ENCODE measurements around the gene PTDSS2.

The PTDSS2 gene

DNA sequence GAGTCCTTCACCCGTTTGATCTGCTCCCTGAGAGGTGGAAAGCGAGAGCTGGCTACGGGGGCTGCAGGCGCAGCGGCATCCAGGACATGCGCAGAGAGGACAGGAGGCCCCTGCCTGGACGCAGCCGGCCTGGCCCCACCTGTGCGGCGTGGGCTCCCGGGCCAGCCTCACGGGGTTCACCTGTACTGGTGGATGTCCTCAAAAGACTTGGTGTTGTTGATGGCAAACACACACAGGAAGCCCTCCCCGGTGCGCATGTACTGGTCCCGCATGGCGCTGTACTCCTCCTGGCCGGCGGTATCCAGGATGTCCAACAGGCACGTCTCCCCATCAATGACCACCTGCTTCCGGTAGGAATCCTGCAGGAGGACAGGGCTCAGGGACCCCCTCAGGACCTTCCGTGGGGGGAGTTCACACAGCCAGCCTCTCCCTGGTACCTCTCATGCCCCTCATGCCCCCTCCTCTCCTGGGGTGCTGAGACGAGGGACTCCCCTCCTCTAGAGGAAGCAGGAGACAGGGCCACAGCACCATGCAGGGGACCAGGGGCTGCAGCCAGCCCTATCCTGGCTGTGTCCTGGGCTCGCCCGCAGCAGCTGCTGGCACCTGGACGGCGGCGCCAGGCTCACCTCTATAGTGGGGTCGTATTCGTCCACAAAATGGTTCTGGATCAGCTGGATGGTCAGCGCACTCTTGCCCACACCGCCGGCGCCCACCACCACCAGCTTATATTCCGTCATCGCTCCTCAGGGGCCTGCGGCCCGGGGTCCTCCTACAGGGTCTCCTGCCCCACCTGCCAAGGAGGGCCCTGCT, 83.7 kb downstream of the PTDSS2 start:
- DNase-seq = no peak

DNA sequence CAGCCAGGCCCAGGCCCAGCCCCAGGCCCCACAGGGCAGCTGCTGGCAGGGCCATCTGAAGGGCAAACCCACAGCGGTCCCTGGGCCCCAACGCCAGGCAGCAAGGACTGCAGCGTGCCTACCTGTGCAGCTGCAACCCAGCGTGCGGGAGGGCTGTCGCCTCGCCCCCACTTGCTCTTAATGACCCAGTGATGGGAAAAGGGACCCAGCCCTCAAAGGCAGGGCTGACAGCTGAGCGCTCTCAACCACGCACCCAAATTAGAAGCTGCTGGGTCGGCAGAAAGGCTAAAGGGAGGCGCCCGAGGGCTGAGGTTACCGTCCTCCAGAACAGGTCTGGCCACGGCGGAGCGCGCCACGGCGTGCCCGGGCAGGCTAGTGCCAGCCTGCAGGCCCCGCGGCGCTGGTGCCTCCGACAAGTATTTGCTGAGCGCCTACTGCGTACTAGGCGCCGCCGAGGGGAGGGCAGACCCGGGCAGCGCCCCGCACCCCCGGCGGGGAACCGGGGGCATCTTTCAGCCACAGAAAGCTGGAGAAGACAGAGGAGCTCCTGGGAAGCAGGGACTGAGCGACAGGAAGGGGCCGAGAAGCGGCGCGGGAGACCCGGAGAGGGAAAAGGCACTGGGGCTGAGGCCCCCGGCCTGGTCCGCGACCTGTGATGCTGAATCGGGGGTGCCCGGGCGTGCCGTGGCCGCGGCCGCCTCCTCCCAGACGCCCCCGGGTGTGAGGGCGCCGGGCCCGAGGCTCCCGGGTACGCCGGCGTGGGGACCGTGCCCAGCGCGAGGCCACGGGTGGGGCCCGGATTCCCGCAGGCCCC, 84.5 kb downstream of the PTDSS2 start:
- DNase-seq = peak; percentile 46 to 87

DNA sequence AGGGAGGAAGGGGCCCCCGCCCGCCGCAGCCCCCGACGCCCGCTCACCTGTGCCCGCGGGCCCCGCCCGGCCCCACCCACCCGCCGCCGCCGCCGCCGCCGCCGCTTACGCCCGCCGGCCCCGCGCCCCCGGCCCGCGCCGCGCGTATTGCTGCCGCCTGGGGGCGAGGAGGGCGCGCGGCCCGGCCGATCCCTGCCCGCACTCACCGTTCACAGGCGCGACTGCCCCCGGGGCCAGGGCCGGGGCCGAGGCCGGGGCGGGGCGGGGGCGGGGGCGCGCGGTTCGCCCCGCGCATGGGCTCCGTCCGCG, 85.1 kb downstream of the PTDSS2 start:
- DNase-seq = no peak

DNA sequence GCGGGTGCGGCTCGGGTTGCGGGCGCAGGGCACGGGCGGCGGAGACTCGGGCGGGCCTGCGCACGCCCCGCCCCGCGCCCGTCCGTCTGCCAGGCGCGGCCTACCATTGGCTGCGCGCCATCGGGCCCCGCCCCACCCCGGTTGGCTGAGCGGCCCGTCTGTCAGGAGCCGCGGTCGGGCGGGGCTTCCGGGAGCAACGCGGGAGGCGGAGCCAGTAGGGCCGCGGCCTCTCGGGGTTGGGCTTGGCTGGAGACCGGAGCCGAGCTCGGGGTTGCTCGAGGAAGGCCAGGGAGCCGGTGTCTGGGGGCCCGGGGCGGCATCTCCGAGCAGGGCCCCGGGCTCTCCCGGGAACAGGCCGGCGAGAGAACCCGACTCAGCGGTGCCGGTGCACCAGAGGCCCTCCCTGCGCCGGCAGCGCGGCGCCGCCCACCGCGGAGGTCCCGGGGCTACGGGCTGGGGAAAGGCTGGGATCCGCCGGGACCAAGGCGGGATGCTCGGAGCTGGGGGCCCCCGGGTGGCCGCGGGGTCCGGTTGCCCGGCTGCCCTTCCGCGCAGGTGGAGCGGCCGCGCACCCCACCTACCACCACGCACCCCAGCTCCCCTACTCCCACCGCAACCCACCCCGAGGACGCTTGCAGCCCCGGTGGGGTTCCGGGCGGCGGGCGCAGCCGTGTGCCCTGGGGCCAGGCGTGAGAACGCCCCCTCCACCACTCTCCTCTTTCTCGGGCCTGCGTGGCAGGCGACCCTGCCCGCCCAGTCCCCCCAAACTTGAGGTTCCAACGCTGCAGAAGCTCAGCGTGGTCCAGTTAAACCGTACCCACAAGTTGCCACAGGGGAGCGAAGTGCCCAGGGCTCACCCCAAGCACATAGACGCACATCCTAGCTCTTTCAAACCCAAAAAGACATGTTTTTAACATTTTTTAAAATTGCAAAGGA, 85.7 kb downstream of the PTDSS2 start, which contains the start of gene HRAS:
HRAS (minus strand) TSS at position 58 of the 936 bp plus-strand sequence.
- DNase-seq = peak; percentile 80 to 99

DNA sequence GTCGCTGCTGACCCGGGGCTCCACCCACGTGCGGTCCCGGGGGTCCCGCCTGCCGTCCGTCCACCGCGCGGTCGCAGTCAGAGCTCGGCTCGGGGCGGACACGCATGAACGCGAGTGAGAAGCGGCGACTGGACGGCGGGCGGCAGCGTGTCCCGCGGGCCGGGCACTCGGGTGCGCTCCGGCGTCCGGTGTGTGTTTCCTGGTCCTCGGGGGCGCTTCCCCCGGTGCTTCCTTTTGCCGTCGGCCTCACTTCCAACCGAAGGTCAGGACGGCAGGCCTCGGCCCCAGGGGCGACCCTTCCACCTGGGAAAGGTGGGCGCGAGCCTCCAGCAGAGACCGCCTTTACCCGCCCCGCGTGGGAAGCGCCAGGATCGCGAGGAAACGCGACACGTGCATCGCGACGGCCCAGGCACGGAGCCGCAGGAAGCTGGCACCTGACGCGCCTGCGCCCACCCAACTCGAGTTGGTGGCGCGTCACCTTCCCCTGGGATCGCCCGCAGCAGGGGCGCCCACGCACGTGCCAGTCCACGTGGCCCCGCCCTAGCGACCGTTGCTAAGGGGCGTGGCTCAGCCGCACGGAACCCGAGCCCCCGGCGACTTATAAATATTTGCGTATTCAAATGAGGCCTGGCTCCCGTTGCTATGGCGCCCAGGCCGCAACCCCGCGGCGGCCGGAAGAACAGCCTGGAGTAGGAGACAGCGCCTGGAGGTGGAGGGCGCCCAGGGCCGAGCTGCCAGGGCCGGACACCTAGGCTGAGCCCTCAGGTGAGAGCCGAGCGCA, 87.0 kb downstream of the PTDSS2 start, which contains the start of gene LRRC56:
LRRC56 (plus strand) TSS at position 687 of the 781 bp plus-strand sequence. CDS start 3,158 bp downstream, outside the sequence.
- DNase-seq = peak; percentile 92 to 99

DNA sequence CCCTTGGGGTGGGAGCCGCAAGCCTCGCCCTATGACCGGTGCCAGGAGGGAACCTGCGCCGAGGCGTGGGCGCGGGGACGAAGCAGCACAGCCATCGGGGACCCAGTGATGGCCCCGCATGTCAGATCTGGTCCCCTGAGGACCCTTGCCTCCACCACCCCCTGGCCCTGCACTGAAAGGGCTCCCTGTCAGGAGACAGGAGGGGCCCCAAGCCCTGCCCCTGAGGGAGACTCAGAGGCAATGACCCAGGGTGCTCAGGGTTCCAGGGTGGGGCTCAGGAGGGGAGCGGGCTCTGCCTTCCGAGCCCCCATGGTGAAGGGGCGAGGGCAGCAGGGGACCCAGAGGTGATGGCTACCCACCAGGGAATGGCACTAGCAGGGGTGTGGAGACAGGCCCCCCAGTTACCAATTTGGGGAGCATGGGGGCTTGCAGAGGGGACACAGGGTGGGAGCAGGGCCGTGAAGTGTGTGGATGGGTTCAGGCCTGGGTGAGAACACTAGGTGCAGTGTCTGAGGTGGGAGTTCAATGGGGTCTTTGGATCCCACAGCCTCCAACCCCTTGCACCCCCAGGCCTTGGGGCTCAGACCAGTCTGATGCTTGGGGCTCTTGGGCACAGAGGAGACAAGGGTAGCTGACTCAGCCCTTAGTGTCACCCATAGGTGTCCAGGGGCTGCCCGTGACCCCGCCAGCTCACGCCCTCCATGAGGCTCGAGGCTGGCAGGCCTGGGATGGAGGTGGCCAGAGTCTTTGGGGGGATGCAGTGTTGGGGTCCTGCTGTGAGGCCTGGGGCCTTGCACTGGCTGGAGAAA, 87.7 kb downstream of the PTDSS2 start:
- DNase-seq = no peak

DNA sequence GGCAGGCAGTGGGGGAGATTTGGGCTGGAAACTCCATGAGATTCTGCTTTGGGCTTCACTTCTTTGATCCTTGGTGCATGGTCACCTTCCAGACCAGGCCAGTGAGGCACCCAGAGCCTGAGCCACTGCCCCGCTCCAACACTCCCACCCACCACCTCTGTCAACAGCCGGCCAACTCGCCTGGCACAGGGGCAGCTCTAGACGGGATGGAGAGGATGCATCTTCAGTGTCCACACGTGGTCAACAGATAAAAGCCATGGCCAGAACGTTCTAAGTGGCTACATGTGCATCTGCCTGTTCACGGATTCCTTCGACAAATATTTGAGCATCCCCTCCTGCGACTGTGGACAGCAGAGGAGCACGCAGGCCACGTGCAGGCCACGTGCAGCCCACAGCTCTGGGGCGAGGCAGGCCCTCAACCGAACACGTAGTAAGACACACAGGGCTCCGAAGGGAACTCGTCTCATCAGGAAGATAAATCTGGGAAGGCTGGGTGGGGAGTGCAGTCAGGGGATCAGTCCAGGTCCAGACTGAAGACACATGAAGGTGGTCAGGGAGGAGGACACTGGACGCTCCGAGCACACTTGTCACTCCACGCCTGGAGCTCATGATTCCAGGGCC, 88.5 kb downstream of the PTDSS2 start:
- DNase-seq = no peak

DNA sequence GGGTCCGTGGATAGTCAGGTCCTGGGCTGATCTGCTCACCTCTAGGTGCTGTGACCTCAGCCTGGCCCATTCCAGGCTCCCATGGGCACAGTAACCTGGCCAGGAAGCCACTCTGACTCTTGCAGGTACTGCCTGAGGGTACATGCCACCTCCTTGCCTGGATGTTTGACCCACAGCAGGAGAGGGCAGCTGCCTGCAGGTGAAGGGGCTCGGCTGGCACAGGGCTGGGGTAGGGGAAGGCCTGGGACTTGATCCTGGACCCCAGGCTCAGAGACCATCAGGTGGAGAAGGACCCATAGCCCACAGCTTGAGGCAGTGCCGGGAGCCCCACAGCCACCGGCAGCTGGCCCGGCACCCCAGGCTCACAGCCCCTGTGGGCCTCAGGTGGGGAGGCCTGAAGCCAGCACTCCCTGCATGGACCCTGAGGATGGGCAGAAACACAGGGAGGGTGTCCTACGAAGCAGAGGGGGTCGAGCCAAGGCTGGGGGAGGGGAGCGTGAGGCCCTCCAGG, 89.9 kb downstream of the PTDSS2 start:
- DNase-seq = no peak

Measured in NCI-H526 (cell line).